Measurements from ENCODE around the gene TNS1.

TNS1 gene

GRCh38 chr2:217843324-217843723, 159.5 kb downstream of the TNS1 start:
- no peak for DNase-seq

- no peak for DNase-seq
Measured at GRCh38 chr2:217842017-217842416, 160.8 kb downstream of the TNS1 start.

DNA sequence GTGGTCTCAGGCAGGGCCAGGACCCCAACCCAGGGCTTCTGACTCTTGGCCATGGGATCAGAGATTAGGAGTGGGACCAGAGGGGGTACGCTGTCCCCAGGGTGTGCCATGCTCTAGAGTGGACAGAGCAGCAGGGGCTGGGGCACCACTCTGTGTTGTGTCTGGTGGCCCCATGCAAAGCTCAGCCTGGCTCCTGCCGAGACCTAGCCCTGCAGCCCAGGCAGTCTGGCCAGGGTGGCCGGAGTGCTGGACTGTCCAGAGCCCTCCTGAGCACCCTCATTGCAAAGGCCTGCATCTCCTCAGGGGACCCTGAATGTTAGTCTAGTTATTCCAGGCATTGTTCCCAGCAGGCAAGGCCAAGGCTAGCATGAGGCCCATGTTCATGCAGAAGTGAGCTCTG, 162.3 kb downstream of the TNS1 start:
- no peak for DNase-seq

- no peak for DNase-seq
Measured at GRCh38 chr2:217839750-217840107, 163.1 kb downstream of the TNS1 start.

DNA sequence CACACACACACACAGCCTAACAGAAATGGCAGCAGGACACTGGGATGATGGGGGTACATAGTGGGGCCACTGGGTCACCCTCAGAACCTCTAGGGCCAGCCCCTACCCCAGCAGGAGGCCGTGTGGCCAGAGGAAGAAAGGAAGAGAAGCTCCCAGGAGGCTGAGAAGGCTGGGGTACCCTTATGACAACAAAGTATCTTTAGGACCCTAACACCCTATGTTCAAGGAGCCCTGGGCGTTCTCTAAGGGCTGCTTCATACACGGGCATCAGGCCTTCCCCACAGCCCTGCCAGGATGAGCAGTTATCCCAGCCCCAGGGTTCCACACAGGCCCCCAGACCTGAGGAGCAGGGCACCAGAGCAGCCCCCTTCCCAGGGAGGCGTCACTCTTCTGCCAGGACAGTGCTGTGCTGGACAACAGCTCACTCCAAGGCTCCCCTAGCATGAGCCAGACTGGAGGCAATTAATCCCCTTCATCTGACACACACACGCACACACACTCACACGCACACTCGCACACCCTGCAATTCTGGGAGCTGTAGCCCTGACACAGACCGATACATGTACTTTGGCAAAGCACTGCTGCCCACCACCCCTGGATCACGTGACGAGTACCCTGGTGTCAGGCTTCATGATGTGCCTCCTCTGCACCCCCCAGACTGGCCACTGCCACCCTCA, 163.6 kb downstream of the TNS1 start:
- no peak for DNase-seq

- DNase-seq: no peak
Measured at GRCh38 chr2:217838409-217838831, 164.4 kb downstream of the TNS1 start.

GRCh38 chr2:217837530-217837929, 165.3 kb downstream of the TNS1 start:
- no peak for DNase-seq

DNA sequence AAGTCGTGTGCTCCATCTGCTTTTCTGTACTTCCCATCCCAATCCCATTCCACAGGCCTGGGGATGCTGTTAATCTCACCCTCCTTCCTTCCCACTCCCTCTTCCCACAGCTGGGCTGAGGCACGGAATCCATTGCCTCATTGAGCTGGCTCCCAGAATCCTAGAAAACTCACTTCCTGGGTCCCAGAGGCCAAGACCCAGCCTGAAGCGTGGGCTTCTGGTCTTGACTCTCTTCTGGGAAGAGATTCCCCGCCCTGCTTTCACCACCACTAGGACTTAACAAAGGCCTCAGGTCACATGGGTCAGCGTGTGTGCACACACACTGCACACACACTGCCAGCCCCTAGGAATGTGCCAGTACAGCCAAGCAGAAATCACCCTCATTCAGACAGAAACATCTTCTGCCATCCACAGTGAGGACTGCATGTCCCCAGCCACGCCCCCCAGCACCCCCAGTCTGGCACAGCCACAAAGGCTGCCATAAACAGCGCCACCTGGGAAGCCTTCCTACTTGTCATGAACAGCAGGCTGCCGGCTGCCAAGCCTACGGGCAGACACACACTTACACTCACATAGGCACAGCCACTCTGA, 165.8 kb downstream of the TNS1 start:
- DNase-seq: no peak

GRCh38 chr2:217835931-217836891, 166.6 kb downstream of the TNS1 start:
- no peak for DNase-seq

GRCh38 chr2:217834744-217835513, 167.9 kb downstream of the TNS1 start:
- no peak for DNase-seq

- no peak for DNase-seq
Measured at GRCh38 chr2:217834057-217834620, 168.7 kb downstream of the TNS1 start.

DNA sequence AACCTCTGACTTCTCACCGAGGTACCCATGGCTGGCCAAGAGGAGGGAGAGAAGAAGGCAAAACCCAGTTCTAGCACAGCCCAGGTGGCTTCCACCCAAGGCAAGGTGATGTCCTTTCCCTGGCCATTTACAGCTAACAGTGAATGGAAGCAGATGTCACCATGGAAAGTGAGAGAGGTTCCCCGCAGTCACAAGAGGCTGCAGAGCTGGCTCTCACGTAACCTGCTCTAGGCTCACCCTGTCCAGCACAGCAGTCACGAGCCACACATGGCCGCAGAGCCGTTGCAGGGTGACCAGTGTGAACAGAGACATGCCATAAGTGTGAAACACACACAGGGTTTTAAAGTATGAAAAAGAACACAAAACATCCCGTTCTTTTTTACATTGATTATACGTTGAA, 169.4 kb downstream of the TNS1 start:
- DNase-seq: no peak

GRCh38 chr2:217832987-217833386, 169.8 kb downstream of the TNS1 start:
- DNase-seq: no peak

DNA sequence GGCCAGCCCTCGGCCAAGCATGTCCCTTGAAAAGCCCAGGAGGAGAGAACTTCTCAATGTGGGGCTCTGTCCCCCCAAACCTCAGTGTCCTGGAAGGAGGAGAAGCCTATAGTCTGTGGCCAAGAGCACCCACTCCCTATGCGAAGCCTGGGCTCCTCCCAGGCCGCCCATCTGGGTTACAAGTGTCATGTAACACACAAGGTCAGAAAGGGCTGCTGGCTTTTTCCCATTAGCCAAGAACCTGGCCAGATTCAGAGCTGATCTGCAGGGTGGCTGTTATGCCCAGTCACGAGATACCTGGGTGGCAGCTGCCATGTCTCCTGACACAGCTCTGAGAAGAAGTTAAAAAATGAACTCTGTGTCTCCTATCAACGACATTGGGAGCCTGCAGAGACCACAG, 170.7 kb downstream of the TNS1 start:
- DNase-seq: no peak

DNA sequence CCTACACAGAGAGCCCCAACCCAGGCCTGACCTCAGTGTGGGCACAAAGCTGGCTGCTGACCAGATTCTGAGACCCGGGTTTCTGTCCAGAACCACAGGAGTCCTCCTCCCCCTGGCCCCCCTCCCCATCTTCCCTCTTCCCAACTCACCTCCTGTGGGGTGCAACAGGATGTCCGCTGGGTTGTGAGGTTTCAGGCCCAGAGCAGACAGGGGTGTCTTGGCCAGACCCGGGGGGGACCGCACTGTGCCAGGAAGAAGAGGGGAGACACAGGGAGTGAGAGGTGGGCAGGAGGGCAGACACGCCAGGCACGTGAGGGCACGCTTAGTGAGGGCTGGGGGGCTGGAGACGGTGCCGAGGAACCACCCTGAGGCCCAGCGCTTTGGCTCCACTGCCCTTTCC, 171.5 kb downstream of the TNS1 start:
- DNase-seq: no peak

- DNase-seq: no peak
Measured at GRCh38 chr2:217830807-217831206, 172.0 kb downstream of the TNS1 start.

DNA sequence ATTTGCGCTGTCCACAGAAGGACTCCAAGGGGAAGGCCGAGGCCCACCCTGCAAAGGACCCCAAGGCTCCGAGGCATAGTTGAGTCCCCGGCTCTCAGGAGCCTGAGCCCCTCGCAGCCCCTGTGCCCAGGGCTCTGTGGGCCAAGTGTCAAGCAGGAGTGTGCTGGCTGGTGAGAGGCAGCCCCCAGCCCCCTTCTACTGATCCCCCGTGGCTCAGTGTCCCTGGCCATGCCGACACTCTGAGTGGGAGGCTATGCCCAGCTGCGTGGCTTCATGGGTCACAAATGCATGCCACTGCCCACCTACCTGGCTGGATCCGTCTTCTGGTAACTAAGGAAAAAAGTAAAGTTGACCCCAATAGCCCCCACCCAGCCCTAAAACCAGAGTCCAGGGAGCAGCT, 172.7 kb downstream of the TNS1 start:
- no peak for DNase-seq

- DNase-seq: no peak
Measured at GRCh38 chr2:217829420-217829819, 173.4 kb downstream of the TNS1 start.

GRCh38 chr2:217828336-217828735, 174.5 kb downstream of the TNS1 start:
- no peak for DNase-seq

DNA sequence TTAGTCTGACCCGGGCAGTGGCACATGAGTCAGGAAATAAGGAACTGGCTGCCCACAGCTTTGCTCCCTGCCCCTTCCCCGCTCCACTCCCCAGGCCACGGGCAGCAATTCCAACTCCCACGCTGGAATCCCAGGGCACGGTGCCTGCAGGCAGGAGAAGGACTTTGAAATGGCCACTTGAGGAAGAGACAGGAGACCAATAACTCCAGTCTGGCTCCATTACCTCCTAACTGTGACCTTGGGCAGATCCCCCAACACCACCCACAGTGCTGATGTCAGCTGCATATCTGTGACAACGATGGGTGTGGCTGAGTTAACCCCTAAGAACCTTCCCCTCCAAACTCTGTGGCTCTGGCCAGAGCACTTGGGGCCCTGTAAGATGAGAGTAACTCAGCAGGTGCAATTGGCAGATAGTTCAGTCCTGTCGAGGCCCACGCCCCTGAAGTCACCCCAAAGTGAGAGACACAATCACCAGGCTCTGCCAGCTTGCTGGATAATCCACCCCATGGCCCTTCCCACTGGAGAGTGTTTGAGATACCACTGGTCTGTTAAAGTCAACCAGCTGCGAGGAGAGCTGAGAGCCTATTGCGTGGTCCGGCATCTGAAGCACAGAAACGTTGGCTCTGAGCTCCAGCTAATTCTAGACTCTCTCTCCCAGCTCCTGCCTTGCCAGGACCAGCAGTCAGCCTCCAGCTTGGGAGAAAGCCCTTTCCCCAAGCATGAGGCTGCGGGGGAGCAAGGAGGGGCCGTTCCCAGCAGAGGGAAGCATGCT, 175.2 kb downstream of the TNS1 start:
- DNase-seq: no peak

DNA sequence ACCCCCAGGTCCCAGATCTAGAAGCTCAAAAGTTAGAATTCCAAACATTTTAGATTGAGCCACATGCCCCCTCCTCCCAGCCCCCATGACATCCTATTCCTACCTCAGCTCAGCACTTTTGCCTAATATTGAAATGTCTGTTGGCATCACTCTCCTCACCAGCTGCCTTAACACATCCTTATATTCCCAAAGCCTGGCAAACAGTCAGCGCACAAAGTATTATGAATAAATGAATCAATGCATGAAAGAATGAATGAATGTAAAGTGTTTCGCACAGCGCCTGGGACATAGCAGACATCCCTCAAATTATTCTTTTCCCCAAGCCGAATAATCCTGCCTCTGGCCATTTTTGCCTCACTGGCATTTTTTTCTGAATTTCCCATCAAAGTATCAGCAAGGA, 175.8 kb downstream of the TNS1 start:
- DNase-seq: no peak

DNA sequence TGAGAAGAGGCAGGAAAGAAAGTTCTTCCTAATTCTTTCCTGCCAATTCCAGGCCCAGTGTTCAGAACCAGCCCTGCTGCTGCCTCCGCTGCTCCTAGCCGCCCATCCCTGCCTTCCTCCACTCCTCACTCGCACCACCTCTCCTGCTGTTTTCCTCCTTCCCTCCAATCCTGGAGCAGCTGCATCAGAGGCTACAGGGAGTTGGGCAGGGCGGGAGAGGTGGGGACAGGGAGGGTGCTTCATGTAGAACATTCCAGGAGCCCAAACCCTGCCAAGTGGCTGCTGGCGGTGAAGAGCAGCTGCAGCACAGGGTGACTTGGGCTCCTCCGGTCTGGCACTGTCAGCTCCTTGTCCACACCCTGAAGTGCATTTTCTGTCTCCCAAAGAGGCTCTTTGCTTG, 176.3 kb downstream of the TNS1 start:
- DNase-seq: no peak
